WTC11 (cell line): ENCODE results near the gene CALU. TPM values are rescaled to one million over a fixed set of nuclear protein-coding genes. Genes with fewer than 3 reads are reported as not detected.

Experiments
- ATAC-seq: fragments of 200-7000 bp; cut with Tn5 transposase; 2 replicates; pipeline ENCODE4 v1.10.0; 2021; ENCODE audit warnings: mild to moderate bottlenecking, moderate library complexity
- CTCF ChIA-PET: fragments of 300-600 bp; sonication (Branson Sonifier 250); formaldehyde crosslinking; loops from one replicate; lab custom pipeline; 2021; ENCODE audit warnings: antibody characterized with exemption; lab: Charles Lee
- POLR2A ChIA-PET: fragments of 350-600 bp; sonication (Branson Sonifier 250); formaldehyde crosslinking; loops from one replicate; lab custom pipeline; 2021; ENCODE audit warnings: antibody characterized with exemption; lab: Charles Lee
- DNase-seq: peaks from one replicate; pipeline ENCODE4 v3.0.0; 2021; ENCODE audit warnings: low spot score
- H3K27ac Mint-ChIP-seq: 2 replicates; pipeline ENCODE4 v1.8.0; 2021; ENCODE audit warnings: mixed read lengths
- H3K27me3 Mint-ChIP-seq: 2 replicates; pipeline ENCODE4 v1.8.0; 2021; ENCODE audit warnings: low read depth, mild to moderate bottlenecking, moderate library complexity, mixed read lengths
- H3K36me3 Mint-ChIP-seq: 2 replicates; pipeline ENCODE4 v1.8.0; 2021; ENCODE audit warnings: mixed read lengths
- H3K4me1 Mint-ChIP-seq: 2 replicates; pipeline ENCODE4 v1.8.0; 2022; ENCODE audit warnings: mixed read lengths
- H3K4me3 Mint-ChIP-seq: 2 replicates; pipeline ENCODE4 v1.8.0; 2021; ENCODE audit warnings: mild to moderate bottlenecking, moderate library complexity, mixed read lengths
- H3K9me3 Mint-ChIP-seq: 2 replicates; pipeline ENCODE4 v1.8.0; 2021; ENCODE audit warnings: mixed read lengths
- AR ChIP-seq: fragments of 250-450 bp; sonication (Bioruptor Pico); IDR thresholded peaks from 2 replicates; pipeline ENCODE4 v1.9.0; 2021; ENCODE audit warnings: mild to moderate bottlenecking
- ELF4 ChIP-seq: sonication (generic); formaldehyde crosslinking; IDR thresholded peaks from 2 replicates; pipeline ENCODE4 v1.8.1; 2022; ENCODE audit warnings: low read depth, mild to moderate bottlenecking, moderate library complexity, missing genetic modification reagents
- ERG ChIP-seq: fragments of 250-450 bp; sonication (Bioruptor Pico); IDR thresholded peaks from 2 replicates; pipeline ENCODE4 v1.8.0; 2021; ENCODE audit warnings: mild to moderate bottlenecking
- FOXJ3 ChIP-seq: sonication (generic); formaldehyde crosslinking; IDR thresholded peaks from 2 replicates; pipeline ENCODE4 v1.9.0; 2021; ENCODE audit warnings: missing genetic modification reagents, mild to moderate bottlenecking, borderline replicate concordance
- JAZF1 ChIP-seq: fragments of 250-450 bp; sonication (Bioruptor Pico); IDR thresholded peaks from 2 replicates; pipeline ENCODE4 v1.9.0; 2021; ENCODE audit warnings: moderate library complexity, mild to moderate bottlenecking, inconsistent platforms
- OVOL2 ChIP-seq: fragments of 250-450 bp; sonication (Bioruptor Pico); IDR thresholded peaks from 2 replicates; pipeline ENCODE4 v1.9.0; 2021; ENCODE audit warnings: mild to moderate bottlenecking, borderline replicate concordance
- RELA ChIP-seq: sonication (generic); formaldehyde crosslinking; IDR thresholded peaks from 2 replicates; pipeline ENCODE4 v1.8.1; 2022; ENCODE audit warnings: missing genetic modification reagents, mild to moderate bottlenecking, borderline replicate concordance
- SOX15 ChIP-seq: fragments of 250-450 bp; sonication (Bioruptor Pico); IDR thresholded peaks from 2 replicates; pipeline ENCODE4 v1.9.0; 2021; ENCODE audit warnings: mild to moderate bottlenecking
- USF2 ChIP-seq: sonication (generic); formaldehyde crosslinking; IDR thresholded peaks from 2 replicates; pipeline ENCODE4 v1.8.1; 2023; ENCODE audit warnings: mild to moderate bottlenecking, missing genetic modification reagents, moderate library complexity
- ZBTB43 ChIP-seq: sonication (generic); formaldehyde crosslinking; IDR thresholded peaks from 2 replicates; pipeline ENCODE4 v1.8.1; 2023; ENCODE audit warnings: mild to moderate bottlenecking, missing genetic modification reagents
- ZNF138 ChIP-seq: sonication (generic); formaldehyde crosslinking; conservative IDR thresholded peaks from 2 replicates; pipeline ENCODE4 v1.8.1; 2022; ENCODE audit warnings: mild to moderate bottlenecking, moderate library complexity, missing genetic modification reagents
- ZNF423 ChIP-seq: fragments of 250-450 bp; sonication (Bioruptor Pico); IDR thresholded peaks from 2 replicates; pipeline ENCODE4 v2.1.2; 2022; ENCODE audit warnings: mild to moderate bottlenecking, moderate library complexity
- ZNF532 ChIP-seq: fragments of 250-450 bp; sonication (Bioruptor Pico); IDR thresholded peaks from 2 replicates; pipeline ENCODE4 v1.9.0; 2021; ENCODE audit warnings: mild to moderate bottlenecking, borderline replicate concordance
- total RNA-seq: library from RNA; stranded (reverse); gene quantifications from 3 replicates; pipeline ENCODE4 v1.2.3, GENCODE V29; 2021

CALU gene
- total RNA-seq, 1 experiment from 2014 or later: 150 TPM

- no peak for TF ChIP-seq USF2
These were observed 41.8 kb upstream of the CALU start (continued) for GRCh38 chr7:128697302-128697905.

GRCh38 chr7:128699196-128699712 lies 39.9 kb upstream of the CALU start:
- TF ChIP-seq ZBTB43 (CRISPR knock-in tag) (no peak), JAZF1 (CRISPR knock-in tag) (no peak), FOXJ3 (CRISPR knock-in tag) (no peak)
- Mint-ChIP-seq H3K36me3 (peaks cover 5% of the 10 kb centered on the region; the same call in 1 of the 2 replicates), H3K4me1 (peaks cover 41% of the 10 kb centered on the region), H3K4me3 (peak overlapping the region; percentile 15; the same call in 1 of the 2 replicates), H3K9me3 (peaks cover 6% of the 10 kb centered on the region), H3K27me3 (peaks cover 36% of the 10 kb centered on the region), H3K27ac (no peak overlapping the region)
- DNase-seq (no peak), ATAC-seq (no peak; the same call in 1 of the 2 replicates)
- POLR2A ChIA-PET: no interaction called here
- CTCF ChIA-PET: interaction anchor here (1.0 to 1.7 kb wide), 2 partner anchors 9 to 184 kb away, joined by 3 to 5 read pairs; no protein-coding TSS in a partner anchor

GRCh38 chr7:128699895-128700294 lies 39.3 kb upstream of the CALU start:
- Mint-ChIP-seq H3K27ac (no peak overlapping the region), H3K4me3 (peak overlapping the region; percentile 15; the same call in 1 of the 2 replicates), H3K27me3 (peaks cover 35% of the 10 kb centered on the region), H3K9me3 (peaks cover 6% of the 10 kb centered on the region), H3K36me3 (peaks cover 5% of the 10 kb centered on the region; the same call in 1 of the 2 replicates), H3K4me1 (peaks cover 45% of the 10 kb centered on the region)
- ATAC-seq (no peak), DNase-seq (no peak)
- POLR2A ChIA-PET: no interaction called here
- TF ChIP-seq ERG (CRISPR knock-in tag): no peak
- TF ChIP-seq SOX15: no peak
- no peak for TF ChIP-seq USF2
- CTCF ChIA-PET: interaction anchor here (1.7 kb wide), 1 partner anchor 184 kb away, joined by 5 read pairs; no protein-coding TSS in a partner anchor

GRCh38 chr7:128701062-128701785 lies 37.9 kb upstream of the CALU start:
- Mint-ChIP-seq H3K27ac (peak overlapping the region; percentile 35; the same call in 1 of the 2 replicates), H3K4me1 (peaks cover 50% of the 10 kb centered on the region), H3K9me3 (peaks cover 6% of the 10 kb centered on the region), H3K36me3 (peaks cover 5% of the 10 kb centered on the region; the same call in 1 of the 2 replicates), H3K27me3 (peaks cover 29% of the 10 kb centered on the region), H3K4me3 (no peak overlapping the region)
- ATAC-seq (no peak), DNase-seq (no peak)
- ChIA-PET CTCF (interaction anchor here (0.6 kb wide), 1 partner anchor 67 kb away, joined by 3 read pairs; no protein-coding TSS in a partner anchor), POLR2A (no interaction called here)
- TF ChIP-seq OVOL2 (CRISPR knock-in tag) (no peak), ELF4 (CRISPR knock-in tag) (no peak), ZNF138 (no peak), ZNF532 (CRISPR knock-in tag) (no peak), AR (CRISPR knock-in tag) (no peak), ZNF423 (CRISPR knock-in tag) (no peak), RELA (CRISPR knock-in tag) (no peak)
